Duodenal mucosa (tissue), 2 donors: ENCODE results near the gene PSIP1.
"Not testable (repeated sequence)": the region's sequence is repeated elsewhere in the genome, so short reads cannot be mapped to it uniquely, and the experiment has no call there.

Experiments
- H3K27ac ChIP-seq: one replicate; pipeline ENCODE4 v1.7.0; 2013; ENCODE audit warnings: low read depth, low read length
- H3K27me3 ChIP-seq, 2 donors: one replicate each; pipeline ENCODE4 v1.7.0; 2013; ENCODE audit warnings: low read length in 2 of 2, control low read depth in 1 of 2; ENCODE audit not compliant: insufficient read depth in 2 of 2, control insufficient read depth in 1 of 2
- H3K36me3 ChIP-seq, 2 donors: one replicate each; pipeline ENCODE4 v1.7.0; 2013; ENCODE audit warnings: low read length in 2 of 2, control low read depth in 1 of 2; ENCODE audit not compliant: insufficient read depth in 2 of 2, control insufficient read depth in 1 of 2
- H3K4me1 ChIP-seq, 2 donors: one replicate each; pipeline ENCODE4 v1.7.0; 2013; ENCODE audit warnings: low read length in 2 of 2, control low read depth in 1 of 2; ENCODE audit not compliant: insufficient read depth in 2 of 2, control insufficient read depth in 1 of 2
- H3K4me3 ChIP-seq, 2 donors: one replicate each; pipeline ENCODE4 v1.7.0; 2013; ENCODE audit warnings: low read length in 2 of 2, low read depth in 1 of 2
- H3K9ac ChIP-seq, 2 donors: one replicate each; pipeline ENCODE4 v1.7.0; 2013; ENCODE audit warnings: low read length in 2 of 2, low read depth in 1 of 2
- H3K9me3 ChIP-seq, 2 donors: one replicate each; pipeline ENCODE4 v1.7.0; 2013; ENCODE audit warnings: low read length in 2 of 2, control low read depth in 1 of 2; ENCODE audit not compliant: control insufficient read depth in 1 of 2

The PSIP1 gene

GRCh38 chr9:15527035-15527434 lies 16.3 kb upstream of the PSIP1 start:
- H3K27ac ChIP-seq, H3K9ac ChIP-seq, H3K4me3 ChIP-seq, H3K4me1 ChIP-seq, H3K36me3 ChIP-seq, H3K9me3 ChIP-seq, H3K27me3 ChIP-seq: not testable (repeated sequence)

- H3K27me3 ChIP-seq, result no peaks in the 10 kb centered on the region
- no peak overlapping the region for H3K9ac ChIP-seq
- no peaks in the 10 kb centered on the region for H3K36me3 ChIP-seq
- H3K4me3 ChIP-seq, result no peak overlapping the region
- no peaks in the 10 kb centered on the region for H3K9me3 ChIP-seq
- no peak overlapping the region for H3K27ac ChIP-seq
- no peaks in the 10 kb centered on the region for H3K4me1 ChIP-seq
Observed at GRCh38 chr9:15525958-15526357, 15.2 kb upstream of the PSIP1 start.

GRCh38 chr9:15524845-15525455 lies 14.2 kb upstream of the PSIP1 start:
- Histone ChIP-seq H3K4me1 (no peaks in the 10 kb centered on the region), H3K9me3 (no peaks in the 10 kb centered on the region), H3K4me3 (no peak overlapping the region), H3K27ac (no peak overlapping the region), H3K36me3 (no peaks in the 10 kb centered on the region), H3K27me3 (no peaks in the 10 kb centered on the region), H3K9ac (no peak overlapping the region)

GRCh38 chr9:15522130-15522755 lies 11.5 kb upstream of the PSIP1 start:
- H3K9me3 ChIP-seq, result no peaks in the 10 kb centered on the region
- H3K36me3 ChIP-seq, result no peaks in the 10 kb centered on the region
- H3K27ac ChIP-seq, result no peak overlapping the region
- H3K4me1 ChIP-seq, result no peaks in the 10 kb centered on the region
- no peaks in the 10 kb centered on the region for H3K27me3 ChIP-seq
- H3K9ac ChIP-seq, result no peak overlapping the region
- H3K4me3 ChIP-seq, result no peak overlapping the region

GRCh38 chr9:15521254-15521653 lies 10.5 kb upstream of the PSIP1 start:
- H3K9me3 ChIP-seq, result no peaks in the 10 kb centered on the region
- H3K4me3 ChIP-seq, result no peak overlapping the region
- no peaks in the 10 kb centered on the region for H3K27me3 ChIP-seq
- H3K9ac ChIP-seq, result no peak overlapping the region
- no peak overlapping the region for H3K27ac ChIP-seq
- H3K4me1 ChIP-seq, result no peaks in the 10 kb centered on the region
- H3K36me3 ChIP-seq, result no peaks in the 10 kb centered on the region

GRCh38 chr9:15519831-15520230 lies 9.1 kb upstream of the PSIP1 start:
- Histone ChIP-seq H3K9ac (no peak overlapping the region), H3K27ac (no peak overlapping the region), H3K27me3 (no peaks in the 10 kb centered on the region), H3K36me3 (no peaks in the 10 kb centered on the region), H3K4me3 (no peak overlapping the region), H3K9me3 (no peaks in the 10 kb centered on the region), H3K4me1 (no peaks in the 10 kb centered on the region)

GRCh38 chr9:15513335-15513734 lies 2.6 kb upstream of the PSIP1 start:
- no peak overlapping the region for H3K27ac ChIP-seq
- H3K36me3 ChIP-seq, result peaks cover 0 to 3% of the 10 kb centered on the region in 2 donors
- H3K9me3 ChIP-seq, result no peaks in the 10 kb centered on the region
- no peak overlapping the region for H3K4me3 ChIP-seq
- no peaks in the 10 kb centered on the region for H3K27me3 ChIP-seq
- H3K9ac ChIP-seq, result no peak overlapping the region
- H3K4me1 ChIP-seq, result peaks cover 13% of the 10 kb centered on the region in 2 donors

GRCh38 chr9:15512889-15513288 lies 2.1 kb upstream of the PSIP1 start:
- peaks cover 0 to 3% of the 10 kb centered on the region in 2 donors for H3K36me3 ChIP-seq
- H3K9me3 ChIP-seq, result no peaks in the 10 kb centered on the region
- H3K9ac ChIP-seq, result no peak overlapping the region
- H3K4me3 ChIP-seq, result no peak overlapping the region
- no peak overlapping the region for H3K27ac ChIP-seq
- H3K27me3 ChIP-seq, result no peaks in the 10 kb centered on the region
- peaks cover 13% of the 10 kb centered on the region in 2 donors for H3K4me1 ChIP-seq

- Histone ChIP-seq H3K9ac (no peak overlapping the region), H3K9me3 (no peaks in the 10 kb centered on the region), H3K36me3 (peaks cover 0 to 3% of the 10 kb centered on the region in 2 donors), H3K4me3 (no peak overlapping the region), H3K4me1 (peaks cover 13% of the 10 kb centered on the region in 2 donors), H3K27ac (no peak overlapping the region), H3K27me3 (no peaks in the 10 kb centered on the region)
Observed at GRCh38 chr9:15512204-15512603, 1.4 kb upstream of the PSIP1 start.

- peaks cover 10 to 17% of the 10 kb centered on the region in 2 donors for H3K36me3 ChIP-seq
- peak overlapping the region; percentile 93 for H3K27ac ChIP-seq
- peaks cover 13% of the 10 kb centered on the region in 2 donors for H3K4me1 ChIP-seq
- H3K9me3 ChIP-seq, result no peaks in the 10 kb centered on the region
- H3K4me3 ChIP-seq, result peak overlapping the region; percentile 83 to 89
- H3K9ac ChIP-seq, result peak overlapping the region; percentile 69 to 71
- H3K27me3 ChIP-seq, result no peaks in the 10 kb centered on the region
Observed at GRCh38 chr9:15509931-15510788, 610 bp downstream of the PSIP1 start.
